ENCODE measurements around the gene CDYL. TPM values are rescaled to one million over a fixed set of nuclear protein-coding genes. Genes with fewer than 3 reads are reported as not detected.

The CDYL gene
- total RNA-seq, 1 donor from 2014 or later, result 31.9 TPM

GRCh38 chr6:4889701-4890100 is 113.5 kb downstream of the CDYL start:
- Histone ChIP-seq H3K9me3 (no peaks in the 10 kb centered on the region), H3K36me3 (peaks cover 0 to 19% of the 10 kb centered on the region in 2 donors), H3K27me3 (no peaks in the 10 kb centered on the region), H3K27ac (no peak overlapping the region), H3K4me3 (no peak overlapping the region), H3K4me1 (no peaks in the 10 kb centered on the region)
- DNase-seq (ENCODE audit: extremely low spot score in 2 of 2), result peak in 1 of 2 donors; percentile 52
- intact Hi-C loops (cut with DNase I), result loop anchor here (10.0 kb wide), 1 partner anchor 1165 kb away; no protein-coding TSS in a partner anchor
- TF ChIP-seq POLR2A (IDR thresholded peaks at IDR 0.05) (no peak), POLR2AphosphoS5 (IDR thresholded peaks at IDR 0.05; ENCODE audit: insufficient read depth in 1 of 2, low read depth in 1 of 2) (no peak), CTCF (IDR thresholded peaks at IDR 0.05) (no peak)

GRCh38 chr6:4890191-4890590 is 114.0 kb downstream of the CDYL start:
- TF ChIP-seq CTCF (IDR thresholded peaks at IDR 0.05) (no peak), POLR2A (IDR thresholded peaks at IDR 0.05) (no peak), POLR2AphosphoS5 (IDR thresholded peaks at IDR 0.05; ENCODE audit: insufficient read depth in 1 of 2, low read depth in 1 of 2) (no peak)
- Histone ChIP-seq H3K27me3 (no peaks in the 10 kb centered on the region), H3K4me3 (no peak overlapping the region), H3K9me3 (no peaks in the 10 kb centered on the region), H3K36me3 (peaks cover 0 to 19% of the 10 kb centered on the region in 2 donors), H3K27ac (no peak overlapping the region), H3K4me1 (no peaks in the 10 kb centered on the region)
- no peak for DNase-seq (ENCODE audit: extremely low spot score in 2 of 2)
- intact Hi-C loops (cut with DNase I), result loop anchor here (10.0 kb wide), 1 partner anchor 1165 kb away; no protein-coding TSS in a partner anchor

GRCh38 chr6:4890627-4891026 is 114.4 kb downstream of the CDYL start:
- TF ChIP-seq POLR2A (IDR thresholded peaks at IDR 0.05), result no peak
- no peak for TF ChIP-seq CTCF (IDR thresholded peaks at IDR 0.05)
- no peak for TF ChIP-seq POLR2AphosphoS5 (IDR thresholded peaks at IDR 0.05; ENCODE audit: insufficient read depth in 1 of 2, low read depth in 1 of 2)
- H3K27ac ChIP-seq, result no peak overlapping the region
- peaks cover 0 to 19% of the 10 kb centered on the region in 2 donors for H3K36me3 ChIP-seq
- H3K4me3 ChIP-seq, result no peak overlapping the region
- intact Hi-C loops (cut with DNase I), result loop anchor here (10.0 kb wide), 1 partner anchor 1164 kb away; no protein-coding TSS in a partner anchor
- DNase-seq (ENCODE audit: extremely low spot score in 2 of 2), result no peak
- H3K9me3 ChIP-seq, result no peaks in the 10 kb centered on the region
- H3K4me1 ChIP-seq, result no peaks in the 10 kb centered on the region
- no peaks in the 10 kb centered on the region for H3K27me3 ChIP-seq

GRCh38 chr6:4891141-4891540 is 114.9 kb downstream of the CDYL start:
- peak in 1 of 2 donors; percentile 40 for DNase-seq (ENCODE audit: extremely low spot score in 2 of 2)
- TF ChIP-seq POLR2AphosphoS5 (IDR thresholded peaks at IDR 0.05; ENCODE audit: insufficient read depth in 1 of 2, low read depth in 1 of 2) (no peak), CTCF (IDR thresholded peaks at IDR 0.05) (no peak), POLR2A (IDR thresholded peaks at IDR 0.05) (no peak)
- no peaks in the 10 kb centered on the region for H3K27me3 ChIP-seq
- H3K4me1 ChIP-seq, result no peaks in the 10 kb centered on the region
- H3K9me3 ChIP-seq, result no peaks in the 10 kb centered on the region
- H3K4me3 ChIP-seq, result no peak overlapping the region
- H3K36me3 ChIP-seq, result peaks cover 0 to 19% of the 10 kb centered on the region in 2 donors
- H3K27ac ChIP-seq, result no peak overlapping the region
- intact Hi-C loops (cut with DNase I), result loop anchor here (10.0 kb wide), 1 partner anchor 1164 kb away; no protein-coding TSS in a partner anchor

GRCh38 chr6:4892785-4893485 is 116.7 kb downstream of the CDYL start:
- DNase-seq (ENCODE audit: extremely low spot score in 2 of 2), result peak in 1 of 2 donors; percentile 80
- Histone ChIP-seq H3K27me3 (no peaks in the 10 kb centered on the region), H3K36me3 (peaks cover 0 to 21% of the 10 kb centered on the region in 2 donors), H3K27ac (no peak overlapping the region), H3K4me1 (no peaks in the 10 kb centered on the region), H3K4me3 (no peak overlapping the region), H3K9me3 (no peaks in the 10 kb centered on the region)
- intact Hi-C loops (cut with DNase I), result loop anchor here (10.0 kb wide), 1 partner anchor 1162 kb away; no protein-coding TSS in a partner anchor
- TF ChIP-seq CTCF (IDR thresholded peaks at IDR 0.05), result no peak
- no peak for TF ChIP-seq POLR2A (IDR thresholded peaks at IDR 0.05)
- TF ChIP-seq POLR2AphosphoS5 (IDR thresholded peaks at IDR 0.05; ENCODE audit: insufficient read depth in 1 of 2, low read depth in 1 of 2), result no peak
